ENCODE measurements around the gene UBE2J2.

- TF ChIP-seq CTCF (IDR thresholded peaks at IDR 0.05) = no peak
- TF ChIP-seq EZH2phosphoT487 (IDR thresholded peaks at IDR 0.05) = no peak
- TF ChIP-seq EZH2 (IDR thresholded peaks at IDR 0.05) = no peak
Observed at GRCh38 chr1:1223321-1223720, 50.3 kb downstream of the UBE2J2 start.
